Fibroblast of skin of left quadriceps (primary cell): ENCODE results near the gene IL1A.
A peak's percentile ranks its signal among the peaks of the same experiment; 100 is the strongest.

Experiments
- DNase-seq, 2 experiments: peaks; one replicate each; pipeline ENCODE4 v3.0.0-alpha.2; 2013; ENCODE audit warnings: low read depth in 2 of 2

Gene IL1A

DNA sequence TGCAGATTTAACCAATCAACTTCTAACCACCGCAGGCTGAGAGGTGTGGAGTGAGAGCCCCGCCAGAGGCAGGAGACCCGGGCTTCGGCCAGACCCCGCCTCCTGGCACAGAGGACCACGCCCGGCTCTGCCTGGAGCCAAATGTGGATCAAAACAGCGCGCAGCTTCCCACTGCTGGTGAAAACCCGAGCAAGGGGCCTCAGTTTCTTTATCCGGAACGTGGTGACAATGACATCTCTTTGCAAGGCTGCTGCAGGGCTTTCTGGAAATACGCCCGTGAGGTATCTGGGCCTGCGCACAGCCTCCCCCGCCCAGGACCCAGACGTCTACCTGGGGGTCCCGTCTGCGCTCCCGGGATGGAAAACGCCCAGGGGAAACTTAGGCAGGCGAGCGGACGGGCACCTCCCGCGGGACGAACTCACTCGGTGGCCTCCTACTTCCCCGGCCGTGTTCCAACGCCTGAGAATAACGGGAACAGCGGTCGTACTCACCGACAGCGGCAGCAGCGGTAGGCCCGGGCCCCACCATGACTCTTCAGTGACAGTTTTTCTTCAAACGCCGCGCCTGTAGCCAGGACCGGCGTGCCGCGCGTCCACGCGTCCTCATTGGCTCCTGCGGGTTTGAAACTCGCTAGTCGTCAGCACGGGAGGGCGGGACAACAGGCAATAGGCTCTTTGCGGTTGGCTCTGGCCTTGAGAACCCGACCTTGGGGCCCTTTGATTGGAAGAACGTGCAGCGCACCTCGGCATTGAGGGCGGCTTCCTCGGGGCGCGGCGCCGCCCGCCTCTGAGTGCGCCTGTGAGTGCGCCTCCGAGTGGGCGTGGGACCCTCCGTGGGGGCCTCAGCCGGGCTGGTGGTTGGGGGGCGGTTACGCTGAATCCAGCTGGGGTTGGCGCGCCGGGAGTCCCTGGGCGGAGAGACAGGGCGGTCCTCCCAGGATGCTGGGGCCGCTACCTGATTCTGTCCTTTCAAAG lies 19.9 kb downstream of the IL1A start, which contains the start of gene CKAP2L:
TSS of gene CKAP2L (minus strand) at position 539 of the 974 bp plus-strand sequence. CDS start at position 528, 11 bp downstream.
- peak; percentile 94 to 96 for DNase-seq

DNA sequence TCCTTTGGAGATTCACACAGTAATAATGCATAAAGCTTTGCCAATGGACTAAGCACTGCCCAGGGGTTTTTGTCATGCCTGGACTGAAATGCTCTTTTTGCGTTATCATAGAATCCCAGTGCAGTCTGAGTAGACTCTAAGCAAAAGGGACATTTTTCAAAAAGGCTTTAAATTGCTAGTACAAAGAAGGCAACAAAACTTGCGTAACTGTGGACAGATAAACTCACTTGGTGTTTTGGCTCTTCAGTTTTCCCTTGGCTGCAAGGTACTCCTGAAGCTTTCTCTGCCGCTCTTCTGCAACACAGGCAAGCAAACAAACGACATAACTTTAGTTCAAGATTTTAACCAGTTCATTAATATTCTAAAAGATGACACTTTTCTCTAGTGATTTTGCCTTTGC lies 22.0 kb downstream of the IL1A start:
- DNase-seq: no peak

DNA sequence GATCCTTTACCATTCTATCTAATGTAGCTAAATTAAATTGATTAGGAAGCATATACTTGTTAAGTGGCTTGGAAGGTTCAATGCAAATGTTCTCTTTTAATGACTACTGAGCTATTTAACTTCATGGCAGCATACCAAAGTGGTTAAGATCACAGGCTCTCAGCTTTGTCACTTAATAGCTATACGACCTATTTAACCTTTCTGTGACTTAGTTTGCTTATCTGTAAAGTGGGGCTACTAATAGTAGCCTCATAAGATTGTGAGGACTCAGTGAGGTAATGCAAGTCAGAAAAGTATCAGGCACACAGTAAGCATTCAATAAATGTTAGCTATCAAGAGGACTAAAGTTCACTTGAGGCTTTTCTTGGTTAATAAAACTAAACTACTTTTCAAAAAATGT lies 24.1 kb downstream of the IL1A start:
- DNase-seq: no peak

DNA sequence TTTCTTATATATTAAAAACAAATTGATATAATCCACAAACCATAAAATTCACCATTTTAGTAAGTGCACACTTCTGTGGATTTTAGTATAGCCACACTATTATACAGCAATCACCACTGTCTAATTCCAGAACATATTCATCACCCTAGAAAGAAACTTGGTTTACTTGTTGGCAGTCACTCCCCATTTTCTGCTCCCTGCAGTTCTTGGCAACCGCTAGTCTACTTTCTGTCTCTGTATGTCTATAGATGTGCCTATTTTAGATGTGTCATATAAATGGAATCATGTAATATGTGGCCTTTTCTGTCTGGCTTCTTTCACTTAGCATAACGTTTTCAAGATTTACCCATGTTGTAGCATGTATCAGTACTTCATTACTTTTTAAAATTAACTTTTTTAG lies 25.6 kb downstream of the IL1A start:
- DNase-seq: no peak

- DNase-seq: no peak
Measured at GRCh38 chr2:112757265-112757664, 27.0 kb downstream of the IL1A start.

GRCh38 chr2:112756207-112756606 lies 28.1 kb downstream of the IL1A start:
- no peak for DNase-seq

DNA sequence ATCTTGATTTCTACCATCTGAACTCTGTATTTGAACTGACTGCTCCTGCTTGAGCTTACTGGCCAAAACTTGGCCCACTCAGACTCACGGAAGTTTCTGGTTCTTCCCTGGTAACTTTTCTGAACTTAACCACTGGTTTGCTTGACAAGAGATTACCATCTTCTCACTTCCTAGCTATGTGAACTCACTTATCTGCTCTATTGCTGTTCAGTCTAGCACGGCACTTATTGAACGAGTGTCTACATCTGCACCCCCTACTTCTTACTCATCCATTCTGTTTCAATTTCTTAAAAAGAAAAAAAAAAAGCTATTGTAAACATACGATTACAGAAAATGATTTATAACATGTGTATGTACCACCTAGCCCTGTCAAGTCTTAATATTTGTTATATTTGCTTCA lies 28.8 kb downstream of the IL1A start:
- no peak for DNase-seq

DNA sequence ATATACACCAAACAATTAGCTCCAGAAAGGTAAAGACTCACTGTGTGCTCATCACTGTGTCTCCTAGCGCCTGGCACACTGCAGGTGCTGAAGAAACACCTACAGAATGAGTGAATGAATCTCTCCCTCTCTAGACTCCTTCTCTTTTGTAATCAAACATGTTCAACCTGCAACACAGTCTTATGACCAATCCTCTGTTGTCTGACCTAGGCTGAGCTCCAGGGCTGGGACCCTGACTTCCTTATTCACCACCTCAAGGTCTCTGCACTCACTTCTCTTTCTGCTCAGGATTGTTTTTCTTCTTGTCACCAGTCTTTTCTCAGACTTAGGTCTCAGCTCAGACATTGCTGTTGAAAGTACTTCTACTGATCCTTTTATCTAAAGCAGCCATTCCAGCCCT lies 29.7 kb downstream of the IL1A start:
- DNase-seq: no peak

GRCh38 chr2:112752667-112753066 lies 31.6 kb downstream of the IL1A start:
- DNase-seq: no peak

GRCh38 chr2:112751451-112752197 lies 32.7 kb downstream of the IL1A start:
- no peak for DNase-seq

DNA sequence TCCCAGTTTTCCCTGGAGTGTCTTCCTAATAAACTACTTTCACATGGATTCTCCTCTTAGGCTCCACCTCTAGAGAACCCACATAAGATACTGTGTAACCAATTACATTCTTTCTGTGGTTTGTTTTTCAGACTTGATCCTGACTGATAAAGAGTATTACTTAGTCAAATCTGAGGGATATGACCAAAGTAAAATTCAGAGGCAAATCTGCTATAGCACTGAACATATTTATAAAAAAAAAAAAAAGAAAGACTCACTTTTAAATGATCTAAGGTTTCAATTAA lies 33.8 kb downstream of the IL1A start:
- DNase-seq: peak in 1 of 2 experiments; percentile 11

DNA sequence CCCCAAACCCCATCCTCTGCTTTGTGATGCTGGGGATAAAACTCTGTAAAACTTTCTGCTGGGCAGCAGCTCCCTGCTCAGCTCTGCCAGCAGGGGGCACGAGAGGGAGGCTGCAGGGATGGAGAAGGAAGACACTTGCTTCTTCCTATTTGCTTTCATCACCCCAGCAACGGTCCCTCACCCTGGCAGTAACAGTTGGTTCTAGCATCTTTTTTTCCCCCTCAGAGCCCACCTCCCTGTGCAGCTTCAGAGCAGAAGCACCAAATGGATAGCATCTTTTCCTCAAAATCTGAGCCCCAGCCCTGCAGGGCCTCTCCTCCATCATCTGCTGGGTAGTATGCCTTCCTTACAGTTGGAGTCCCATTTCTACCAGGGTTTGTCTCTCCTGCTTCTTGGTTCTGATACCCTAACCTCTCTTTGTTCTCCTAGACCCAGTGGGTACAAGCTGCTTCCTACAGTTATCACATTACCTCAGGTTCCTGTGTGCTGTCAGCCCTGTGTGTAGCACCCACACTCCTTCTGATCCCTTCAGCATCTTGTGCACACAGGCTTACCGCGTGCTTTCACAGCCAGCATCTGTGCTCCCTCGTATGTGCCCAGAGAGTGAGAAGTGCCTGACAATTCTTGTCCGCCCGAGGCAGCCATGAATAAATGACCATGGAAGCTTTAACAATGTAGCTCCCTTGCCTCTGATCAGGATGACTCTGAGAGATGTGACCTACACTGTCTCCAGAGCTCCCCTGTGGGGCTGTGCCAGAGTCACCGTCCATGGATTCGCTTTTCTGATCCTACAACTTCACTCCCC lies 34.3 kb downstream of the IL1A start:
- peak; percentile 39 to 40 for DNase-seq

DNA sequence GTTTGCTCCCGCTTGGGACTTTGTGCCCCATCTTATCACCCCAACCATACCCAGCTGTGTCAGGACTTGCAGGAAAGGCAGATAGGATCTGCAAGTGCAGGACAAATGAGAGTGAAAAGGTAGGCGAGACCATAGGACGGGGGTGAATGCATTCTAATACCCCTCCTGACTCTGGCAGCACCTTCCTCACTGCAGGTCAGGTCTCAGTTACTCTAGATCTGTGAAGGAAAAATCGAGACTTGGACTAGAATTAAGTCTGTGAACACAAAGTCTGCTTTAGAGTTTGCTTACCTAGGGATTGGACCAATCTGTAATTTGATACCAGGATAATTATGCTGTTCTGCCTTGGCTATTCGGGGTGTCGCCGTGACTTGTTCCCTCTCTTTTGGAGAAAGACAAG lies 43.8 kb downstream of the IL1A start:
- no peak for DNase-seq

DNA sequence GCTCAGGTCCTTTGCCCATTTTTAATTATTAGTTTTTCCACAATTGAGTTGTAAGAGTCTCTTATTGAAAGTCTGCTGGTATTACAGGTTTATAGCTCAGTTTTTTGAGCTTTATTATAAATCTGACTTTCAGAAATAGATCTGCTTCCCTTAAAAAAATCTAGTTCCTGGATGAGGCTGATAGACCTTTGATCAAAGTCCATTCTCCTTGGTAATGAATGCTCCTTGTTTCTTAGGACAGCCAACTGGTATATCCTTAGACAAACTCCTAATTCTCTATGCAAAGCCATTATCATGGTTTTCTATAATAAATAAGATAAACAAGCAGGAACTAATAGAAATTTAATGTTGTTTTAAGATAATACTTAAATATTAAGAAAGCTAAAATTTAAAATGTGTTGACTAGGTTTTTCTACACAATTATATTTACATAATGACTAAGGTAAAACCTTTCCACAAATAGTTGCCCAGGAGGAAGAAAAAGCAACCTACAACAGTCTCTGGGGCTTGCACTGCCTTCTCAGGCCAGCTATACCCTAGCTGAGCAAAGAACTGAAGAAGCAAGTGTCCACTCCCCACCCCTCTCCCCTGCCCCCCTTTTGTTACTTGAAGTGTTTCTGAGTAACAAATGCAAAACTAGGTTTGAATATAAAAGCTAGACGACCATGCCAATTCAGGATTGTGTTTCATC lies 46.6 kb downstream of the IL1A start:
- DNase-seq: no peak

- no peak for DNase-seq
Measured at GRCh38 chr2:112733871-112734270, 50.4 kb downstream of the IL1A start.

GRCh38 chr2:112733456-112733855 lies 50.8 kb downstream of the IL1A start:
- no peak for DNase-seq

DNA sequence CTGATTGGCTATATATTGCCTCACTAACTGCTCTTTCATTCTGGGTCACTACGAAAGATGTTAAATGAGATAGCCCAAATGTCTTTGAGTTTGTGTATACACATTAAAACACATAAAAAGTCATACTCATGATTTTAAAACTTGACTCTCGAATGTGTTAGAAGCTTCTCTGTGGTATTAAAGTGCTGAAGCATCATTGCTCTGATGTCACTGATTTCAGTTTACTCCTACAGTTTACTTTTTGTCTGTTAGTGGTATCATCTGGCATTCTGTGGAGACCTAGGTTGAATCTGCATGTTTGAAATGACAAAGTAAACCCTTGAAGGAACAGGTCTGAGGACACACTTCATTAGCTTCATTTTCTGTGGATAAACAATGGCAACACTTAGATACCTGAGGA lies 52.8 kb downstream of the IL1A start:
- no peak for DNase-seq

DNA sequence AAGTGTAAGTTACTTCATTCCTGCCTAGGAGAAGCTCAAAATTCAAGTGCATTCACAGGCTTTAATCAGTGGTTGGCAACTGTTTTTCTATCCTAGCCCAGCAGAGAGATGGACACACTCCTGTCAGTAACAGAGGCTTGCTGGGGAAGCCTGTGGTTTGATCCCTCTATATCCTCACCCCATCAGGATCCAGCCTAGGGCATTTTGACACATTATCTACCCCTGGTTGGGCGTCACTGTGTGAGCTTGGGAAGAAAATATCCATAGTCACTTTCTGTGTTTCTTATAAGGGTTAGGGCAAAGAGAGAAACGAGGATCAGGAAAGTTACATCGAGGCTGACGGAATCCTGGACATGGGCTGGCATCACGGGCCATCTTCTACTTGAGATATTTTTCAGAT lies 53.5 kb downstream of the IL1A start:
- DNase-seq: no peak

DNA sequence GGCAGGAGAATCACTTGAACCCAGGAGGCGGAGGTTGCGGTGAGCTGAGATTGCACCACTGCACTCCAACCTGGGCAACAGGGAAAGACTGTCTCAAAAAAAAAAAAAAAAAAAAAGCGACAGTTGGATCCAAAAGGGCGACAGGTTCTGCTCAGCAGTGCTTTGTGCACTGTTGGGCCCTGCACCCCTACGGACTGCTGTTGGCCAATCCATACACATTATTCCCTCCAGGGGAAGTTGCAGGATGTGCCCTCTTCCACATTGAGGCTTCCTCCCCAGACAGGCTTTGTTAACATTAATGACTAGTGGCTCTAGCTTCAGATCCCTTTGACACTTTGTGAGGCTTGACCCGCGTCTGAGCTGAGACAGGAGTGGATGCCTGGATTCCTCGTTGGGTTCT lies 54.1 kb downstream of the IL1A start:
- DNase-seq: no peak

DNA sequence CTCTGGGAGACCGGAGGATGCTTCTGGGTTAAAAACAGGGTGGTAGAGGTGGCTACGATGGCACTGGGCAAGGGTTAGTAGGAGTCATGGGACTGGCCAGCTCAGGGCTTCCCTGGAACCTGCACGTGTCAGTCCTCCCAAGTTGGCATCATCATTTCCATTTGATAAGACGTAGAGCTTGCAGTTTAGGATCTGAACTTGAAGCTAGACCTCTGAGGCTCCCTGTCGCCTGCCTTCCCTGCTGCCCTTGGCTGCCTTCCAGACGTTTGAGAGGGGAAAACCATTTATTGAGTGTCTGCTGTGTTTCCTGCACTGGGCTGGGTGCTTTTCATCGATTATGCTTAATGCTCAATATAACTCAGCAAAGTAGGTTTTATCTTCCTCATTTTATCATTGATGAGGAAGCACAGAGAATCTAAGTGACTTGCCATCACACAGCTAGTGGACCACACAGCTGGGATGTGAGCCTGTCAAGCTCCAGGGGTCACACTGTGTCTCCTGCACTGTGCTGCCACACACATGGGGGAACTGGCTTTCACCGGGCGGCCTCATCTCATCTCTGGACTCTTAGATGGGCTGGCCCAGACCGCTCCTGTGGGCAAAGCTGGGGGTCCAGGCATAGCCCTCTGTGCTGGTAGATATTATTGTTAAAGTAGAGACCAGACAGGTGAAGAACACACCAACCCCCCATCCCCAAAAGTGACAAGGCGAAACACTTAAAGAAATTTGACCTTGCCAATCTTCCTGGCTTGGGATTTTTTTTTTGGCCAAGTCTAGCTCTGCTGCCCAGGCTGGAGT lies 55.7 kb downstream of the IL1A start:
- DNase-seq: no peak

GRCh38 chr2:112728029-112728362 lies 56.3 kb downstream of the IL1A start:
- DNase-seq: no peak
